Measurements from ENCODE around the gene TNFRSF1A. TPM values are rescaled to one million over a fixed set of nuclear protein-coding genes. Genes with fewer than 3 reads are reported as not detected.
"Not testable (repeated sequence)": the region's sequence is repeated elsewhere in the genome, so short reads cannot be mapped to it uniquely, and the experiment has no call there.

Gene TNFRSF1A
- polyA plus RNA-seq, 10 donors: 55.2 to 91.6 (median 67.5) TPM

DNA sequence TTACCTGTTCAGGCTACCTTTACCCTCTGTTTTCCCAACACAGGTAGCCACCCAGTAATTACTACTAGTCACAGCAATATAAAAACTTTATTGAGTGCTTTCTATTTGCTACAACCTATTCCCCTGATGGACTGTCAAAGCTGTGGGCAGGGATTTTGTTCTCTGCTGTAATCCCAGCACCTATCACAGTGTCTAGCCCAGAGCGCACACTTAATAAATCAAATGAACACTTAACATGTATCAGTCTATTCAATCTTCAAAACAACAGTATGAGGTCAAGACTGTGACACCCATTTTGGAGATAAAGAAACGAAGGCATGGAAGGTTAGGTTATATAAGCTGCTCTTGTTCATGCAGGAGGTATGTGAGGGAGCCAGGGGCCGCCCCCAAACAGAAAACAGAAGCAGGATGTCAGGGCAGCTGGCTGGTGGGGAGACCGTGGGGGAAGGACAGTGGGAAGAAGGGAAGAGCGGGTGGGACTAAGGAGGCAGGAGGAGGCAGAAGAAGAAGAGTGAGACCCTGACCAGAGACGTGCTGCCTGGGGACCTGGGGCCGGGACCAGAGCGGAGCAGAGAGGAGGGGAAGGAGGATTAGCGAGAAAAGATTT lies 1.7 kb downstream of the TNFRSF1A start:
- DNase-seq: peak in 2 of 3 donors; percentile 56 to 71

DNA sequence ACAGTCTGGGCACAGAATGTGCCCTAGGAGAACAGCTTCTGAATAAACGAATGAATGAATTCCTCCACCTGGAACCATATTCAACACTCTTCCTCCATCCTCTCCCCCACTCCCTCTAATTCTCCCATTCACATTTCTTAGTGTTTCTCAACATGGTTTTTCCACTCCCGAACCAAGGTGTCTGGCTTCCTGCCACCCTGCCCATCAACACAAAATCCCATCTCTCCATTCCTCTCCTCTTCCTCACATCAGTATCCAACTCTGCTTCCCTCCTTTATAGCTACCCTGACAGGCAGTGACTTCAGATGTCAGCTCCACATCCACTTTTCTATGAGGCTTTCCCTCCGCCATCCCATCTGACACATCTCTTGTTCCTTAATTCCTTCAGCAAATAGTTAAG lies 2.9 kb downstream of the TNFRSF1A start:
- no peak for DNase-seq

- not testable (repeated sequence) for DNase-seq
Observed at GRCh38 chr12:6338536-6338935, 3.3 kb downstream of the TNFRSF1A start.

DNA sequence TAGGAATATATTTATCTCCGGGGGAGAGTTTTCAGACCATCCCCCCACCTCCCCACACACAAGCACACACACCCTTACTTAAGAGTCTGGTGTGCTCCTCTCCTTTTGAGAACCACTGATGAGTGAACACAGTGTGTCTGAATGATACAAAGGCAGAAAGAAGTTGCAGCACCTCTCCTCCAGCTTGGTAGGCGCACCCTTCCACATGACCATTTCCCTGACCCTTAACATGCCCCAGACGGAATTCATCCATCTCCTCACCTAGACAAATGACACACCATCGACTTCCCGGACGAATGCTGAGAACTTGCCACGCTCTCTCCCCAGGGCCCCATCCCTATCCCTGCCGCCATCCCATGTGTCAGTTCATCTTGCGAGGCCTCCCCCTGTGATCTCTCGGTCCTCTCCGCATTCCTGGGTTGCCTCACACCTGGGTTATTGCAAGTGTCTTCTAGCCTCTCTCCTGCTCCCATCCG lies 3.9 kb downstream of the TNFRSF1A start:
- no peak for DNase-seq

GRCh38 chr12:6336889-6337853 lies 4.7 kb downstream of the TNFRSF1A start:
- peak in 1 of 3 donors; percentile 47 for DNase-seq

DNA sequence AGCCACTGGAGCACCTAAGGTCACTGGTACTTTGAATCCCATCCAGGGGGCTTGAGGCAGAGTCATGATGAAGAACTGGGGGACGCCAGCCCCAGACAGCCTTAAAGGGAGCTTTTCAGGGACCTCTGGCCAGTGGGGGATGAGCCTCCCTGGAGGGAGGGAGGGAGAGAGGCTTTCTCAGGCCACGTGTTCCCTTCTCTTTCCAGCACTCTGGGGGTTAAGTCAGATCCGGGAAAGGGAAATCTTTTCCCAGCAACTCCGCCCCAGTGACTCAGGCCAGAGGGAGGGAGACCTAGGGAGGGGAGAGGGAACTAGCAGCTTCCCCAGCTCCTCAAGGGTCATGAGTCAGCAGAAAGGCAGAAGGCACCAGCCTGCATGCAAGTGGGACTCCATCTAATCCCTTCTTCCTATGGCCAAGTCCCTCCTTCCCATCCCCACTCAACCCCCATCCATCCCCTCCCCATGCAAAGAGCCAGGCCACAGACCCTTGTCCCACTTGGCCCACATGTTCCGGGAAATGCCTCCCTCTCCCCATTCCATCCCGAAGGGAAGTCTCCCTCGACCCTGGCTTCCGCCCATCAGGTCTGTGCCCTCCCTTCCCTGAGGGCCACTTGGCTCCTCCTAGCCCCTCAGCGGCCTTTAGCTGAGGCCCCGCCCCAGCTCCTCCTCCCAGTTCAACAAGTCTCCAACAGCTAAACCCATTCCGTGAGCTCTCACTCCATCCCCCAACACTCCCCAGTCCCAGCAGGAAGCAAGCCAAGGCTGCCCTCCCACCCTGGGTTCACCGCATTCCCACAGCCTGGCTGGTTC lies 5.6 kb downstream of the TNFRSF1A start:
- peak; percentile 92 to 99 (median 96) for DNase-seq

DNA sequence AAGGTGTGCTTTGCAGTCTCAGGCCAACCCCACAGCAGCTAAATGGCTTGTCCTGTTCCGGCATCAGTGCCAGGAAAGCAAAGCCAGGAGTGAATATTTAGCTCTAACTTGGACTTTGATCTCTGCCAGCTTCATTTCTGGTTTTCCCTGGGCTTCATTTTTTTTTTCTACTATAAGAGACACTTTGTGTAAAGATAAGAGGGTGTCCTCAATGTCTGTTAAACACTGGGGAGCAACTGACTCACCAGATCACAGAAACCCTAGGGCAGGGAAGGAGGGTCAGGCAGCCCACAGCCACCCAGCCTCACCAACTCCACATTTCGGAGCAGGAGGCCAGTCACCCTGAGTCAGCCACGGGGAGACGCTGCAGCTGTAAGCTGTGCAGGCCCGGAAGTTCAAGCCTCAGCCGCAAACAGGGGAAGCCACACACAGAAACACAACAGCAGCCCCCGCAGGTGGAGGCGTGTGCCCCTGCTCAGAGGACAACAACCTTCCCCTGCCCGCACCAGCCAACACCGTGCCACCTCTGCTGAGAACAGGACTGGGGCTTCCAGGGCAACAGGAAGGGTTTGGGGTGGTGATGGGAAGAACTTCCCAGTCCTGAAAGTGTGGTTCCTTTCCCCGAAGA lies 6.3 kb downstream of the TNFRSF1A start:
- DNase-seq: peak in 2 of 3 donors; percentile 60 to 81

DNA sequence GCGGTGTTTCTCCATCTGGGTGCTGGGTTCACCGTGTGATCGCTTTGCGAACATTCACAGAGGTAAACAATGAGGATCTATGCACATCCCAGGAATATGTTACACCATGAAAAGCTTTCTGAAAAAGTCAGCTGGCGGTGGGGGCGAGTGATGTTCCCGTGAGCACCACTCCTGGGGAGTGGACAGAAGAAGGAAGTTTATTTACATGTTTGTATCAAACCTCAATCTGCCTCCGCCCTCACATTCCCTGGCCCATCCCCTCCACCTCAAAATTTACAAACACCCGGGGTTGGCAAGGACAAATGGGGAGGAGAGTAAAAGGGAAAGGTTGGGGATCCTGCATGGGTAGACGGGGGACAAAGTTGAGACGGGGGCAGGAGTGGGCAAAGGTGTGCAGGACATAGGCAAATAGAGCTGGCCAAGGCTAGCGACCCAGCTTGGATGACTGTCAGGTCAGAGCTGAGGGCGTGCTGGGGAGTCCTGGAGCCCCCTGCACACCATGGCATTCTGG lies 6.9 kb downstream of the TNFRSF1A start:
- no peak for DNase-seq

DNA sequence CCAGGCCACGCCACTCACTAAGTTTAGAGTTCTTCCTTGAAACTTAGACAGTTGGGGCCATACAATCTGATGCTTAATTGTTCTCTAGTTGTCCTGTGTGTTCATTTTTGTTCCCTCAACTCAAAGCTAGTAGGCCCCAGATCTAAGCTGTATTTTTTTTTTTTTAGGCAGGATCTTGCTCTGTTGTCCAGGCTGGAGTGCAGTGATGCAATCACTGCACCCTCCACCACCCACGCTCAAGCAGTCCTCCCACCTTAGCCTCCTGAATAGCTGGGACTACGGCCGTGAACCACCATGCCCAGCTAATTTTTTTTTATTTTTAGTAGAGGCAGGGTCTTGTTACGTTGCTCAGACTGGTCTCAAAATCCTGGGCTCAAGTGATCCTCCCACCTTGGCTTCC lies 7.5 kb downstream of the TNFRSF1A start:
- no peak for DNase-seq

GRCh38 chr12:6333566-6333965 lies 8.3 kb downstream of the TNFRSF1A start:
- DNase-seq: no peak

GRCh38 chr12:6333029-6333428 lies 8.8 kb downstream of the TNFRSF1A start:
- no peak for DNase-seq

DNA sequence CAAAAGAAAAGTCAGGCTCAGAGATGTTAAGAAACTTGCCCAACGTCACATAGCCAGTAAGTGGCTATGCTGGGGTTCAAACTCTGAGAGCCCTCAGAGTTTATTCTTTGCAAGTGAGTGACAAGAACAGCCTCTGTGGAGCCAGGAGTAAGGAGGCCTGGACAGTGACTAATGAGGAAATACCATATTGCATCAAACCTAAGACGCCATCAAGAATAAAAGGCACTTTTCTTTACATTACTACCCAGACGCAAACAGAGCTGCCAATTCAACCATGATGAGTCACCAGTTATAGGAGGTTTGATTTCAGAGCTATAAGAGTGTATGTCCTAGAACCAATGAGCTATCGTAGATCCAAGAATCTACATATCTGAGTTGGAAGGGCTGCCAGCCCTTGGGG lies 9.4 kb downstream of the TNFRSF1A start:
- peak in 1 of 3 donors; percentile 83 for DNase-seq

DNA sequence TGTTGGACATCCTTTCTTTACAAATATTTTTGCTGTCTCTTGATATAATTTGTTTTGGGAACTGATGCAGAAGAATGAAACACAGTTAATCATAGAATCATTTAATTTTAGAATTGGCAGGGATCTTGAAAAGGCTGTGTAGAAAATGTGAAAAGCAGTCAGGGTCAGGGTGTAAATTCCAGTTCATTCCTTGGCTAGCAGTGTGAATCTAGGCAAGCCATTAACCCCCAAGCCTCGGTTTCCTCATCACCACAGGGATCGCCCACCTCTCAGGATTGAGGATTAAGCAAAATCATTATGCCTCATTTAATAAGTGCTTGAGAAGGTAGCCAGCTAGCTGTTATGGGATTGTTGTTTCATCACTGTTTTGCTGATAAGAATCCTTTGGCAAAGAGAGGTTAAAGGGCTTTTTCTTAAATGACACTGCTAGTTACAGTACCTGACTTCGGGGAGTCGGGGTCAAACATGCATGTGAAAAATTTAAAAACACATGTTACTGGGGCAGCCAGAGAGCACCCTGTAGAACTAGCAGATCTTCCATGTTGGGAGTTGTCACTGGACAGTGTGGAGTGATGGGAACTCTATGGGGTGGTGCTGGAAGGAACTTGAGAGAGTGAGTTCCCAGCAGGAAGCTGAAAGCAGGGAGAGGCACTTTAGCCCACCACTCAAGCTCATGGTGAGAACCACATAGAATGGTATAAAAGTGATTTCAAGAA lies 10.7 kb downstream of the TNFRSF1A start:
- no peak for DNase-seq

- no peak for DNase-seq
Observed at GRCh38 chr12:6330192-6330591, 11.7 kb downstream of the TNFRSF1A start.

GRCh38 chr12:6329703-6330064 lies 12.2 kb downstream of the TNFRSF1A start:
- no peak for DNase-seq

DNA sequence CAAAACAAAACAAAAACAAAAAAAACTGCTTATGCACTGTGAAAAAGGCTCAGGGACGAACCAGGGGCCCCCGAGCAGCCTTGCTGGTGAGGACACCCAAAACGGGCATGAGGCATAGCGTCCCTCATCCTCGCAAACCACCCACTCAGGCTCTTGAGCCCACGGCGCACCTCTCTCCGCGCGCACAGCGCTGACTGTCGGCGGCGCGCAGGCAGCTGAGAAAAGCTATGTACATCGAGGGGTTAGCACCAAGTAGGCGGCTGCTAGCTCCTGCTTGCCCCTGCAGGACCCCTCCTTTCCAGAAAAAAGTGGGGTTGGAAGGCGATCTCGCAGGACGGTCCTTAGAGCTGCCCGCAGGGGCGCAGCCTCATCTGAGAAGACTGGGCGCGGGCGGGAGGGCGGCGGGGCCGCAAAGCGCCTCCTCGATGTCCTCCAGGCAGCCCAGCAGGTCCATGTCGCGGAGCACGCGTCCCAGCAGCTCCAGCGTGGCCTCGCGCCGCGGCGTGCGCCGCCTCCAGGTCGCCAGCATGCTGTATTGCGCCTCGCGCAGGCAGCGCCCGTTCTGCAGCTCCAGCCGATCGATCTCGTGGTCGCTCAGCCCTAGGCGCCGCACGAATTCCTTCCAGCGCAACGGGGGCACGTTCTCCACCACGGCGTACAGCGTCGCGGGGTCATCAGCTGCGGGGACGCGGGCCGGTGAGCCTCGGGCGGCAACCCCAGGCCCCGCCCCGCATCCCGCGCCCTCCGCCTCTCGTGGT lies 12.8 kb downstream of the TNFRSF1A start:
- DNase-seq: no peak

DNA sequence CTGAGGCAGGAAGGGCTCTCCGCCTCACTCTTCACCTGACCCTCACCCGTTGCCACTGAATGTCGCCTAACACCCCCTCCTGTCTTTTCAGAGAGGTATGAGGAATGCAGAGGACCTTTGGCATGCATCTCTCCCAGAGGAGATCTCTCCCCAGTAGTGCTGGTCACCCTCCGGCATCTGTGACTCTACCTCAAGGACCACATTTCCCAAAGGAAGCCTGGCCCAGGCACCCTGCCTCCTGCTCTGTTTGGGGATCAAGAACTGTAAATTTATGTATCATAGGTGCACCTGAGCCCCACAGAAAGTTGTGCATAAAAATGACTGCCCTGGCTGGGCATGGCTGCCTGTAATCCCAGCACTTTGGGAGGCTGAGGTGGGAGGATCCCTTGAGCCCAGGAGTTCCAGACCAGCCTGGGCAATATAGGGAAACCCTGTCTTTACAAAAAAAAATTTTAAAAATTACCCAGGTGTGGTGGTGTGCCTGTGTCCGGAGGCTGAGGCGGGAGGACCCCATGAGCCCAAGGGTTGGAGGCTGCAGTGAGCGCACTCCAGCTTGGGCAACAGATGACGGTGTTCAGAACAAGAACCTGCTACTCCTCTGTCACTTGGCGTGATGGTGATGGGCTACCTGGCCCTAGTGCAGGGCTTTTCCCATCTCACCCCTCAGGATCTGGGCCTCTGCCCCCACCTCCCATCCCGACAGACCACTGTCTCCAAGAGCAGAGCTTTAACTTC lies 13.7 kb downstream of the TNFRSF1A start:
- DNase-seq: no peak

DNA sequence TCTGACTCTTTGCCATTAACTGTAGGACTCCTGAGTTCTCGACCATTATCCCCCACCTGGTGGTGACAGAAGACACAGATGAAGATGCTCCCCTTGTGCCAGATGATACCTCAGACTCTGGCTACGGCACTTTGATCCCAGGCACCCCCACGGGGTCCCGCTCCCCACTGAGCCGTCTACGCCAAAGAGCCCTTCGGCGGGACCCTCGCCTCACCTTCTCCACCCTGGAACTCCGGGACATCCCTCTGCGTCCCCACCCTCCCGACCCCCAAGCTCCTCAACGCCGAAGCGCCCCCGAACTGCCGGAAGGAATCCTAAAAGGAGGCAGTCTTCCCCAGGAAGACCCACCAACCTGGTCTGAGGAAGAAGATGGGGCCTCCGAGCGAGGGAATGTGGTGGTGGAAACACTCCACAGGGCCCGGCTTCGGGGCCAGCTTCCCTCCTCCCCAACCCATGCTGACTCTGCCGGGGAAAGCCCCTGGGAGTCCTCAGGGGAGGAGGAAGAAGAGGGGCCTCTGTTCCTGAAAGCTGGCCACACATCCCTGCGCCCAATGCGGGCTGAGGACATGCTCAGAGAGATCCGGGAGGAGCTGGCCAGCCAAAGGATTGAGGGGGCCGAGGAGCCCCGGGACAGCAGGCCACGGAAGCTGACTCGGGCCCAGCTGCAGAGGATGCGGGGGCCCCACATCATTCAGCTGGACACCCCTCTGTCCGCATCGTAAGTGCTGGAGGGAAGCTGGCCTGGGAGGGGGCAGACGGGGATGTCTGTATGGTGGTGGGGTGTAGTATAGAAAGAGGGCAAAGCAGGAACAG lies 14.4 kb downstream of the TNFRSF1A start:
- peak in 1 of 3 donors; percentile 76 for DNase-seq
